Measurements from ENCODE around the gene GLI3.

DNA sequence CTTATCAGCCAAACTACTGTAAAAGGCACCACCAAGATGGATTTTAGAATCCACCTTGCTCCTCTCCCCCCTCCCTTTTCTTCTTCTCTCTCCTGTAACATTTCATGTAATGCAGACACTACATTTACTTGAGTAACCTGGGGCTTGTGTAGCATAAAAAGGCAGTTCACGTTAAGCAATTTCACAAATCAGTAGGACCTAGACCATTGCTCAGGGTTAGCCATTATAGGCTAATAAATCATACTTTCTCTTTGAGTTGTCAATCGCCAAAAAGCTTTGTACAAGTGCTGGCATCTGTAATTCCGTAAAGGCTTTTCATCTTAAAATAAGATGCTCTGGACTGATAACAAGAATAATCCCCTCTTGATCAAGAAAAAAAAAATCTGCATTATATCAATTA is 224.7 kb downstream of the GLI3 start:
- TF ChIP-seq CTCF (IDR thresholded peaks at IDR 0.05) (no peak), POLR2A (IDR thresholded peaks at IDR 0.05) (no peak)
